Activated CD8-positive, alpha-beta memory T cell treated with anti-CD3 and anti-CD28 coated beads, Interleukin-2, amount 50 U/mL, for 48 hours (primary cell): ENCODE measurements around the gene MECP2.

Source experiments
- DNase-seq: peaks from one replicate; pipeline ENCODE4 v3.0.0-alpha.2; 2020

The MECP2 gene

GRCh38 chrX:154115071-154115470, 17.6 kb upstream of the MECP2 start:
- DNase-seq, result no peak

- DNase-seq, result no peak
These were observed 17.1 kb upstream of the MECP2 start for GRCh38 chrX:154114652-154115051.

GRCh38 chrX:154113729-154114128, 16.2 kb upstream of the MECP2 start:
- DNase-seq, result no peak

GRCh38 chrX:154098551-154098950, 1.0 kb upstream of the MECP2 start:
- no peak for DNase-seq

- peak; percentile 79 for DNase-seq
These were observed 421 bp downstream of the MECP2 start for GRCh38 chrX:154097003-154097588.

DNA sequence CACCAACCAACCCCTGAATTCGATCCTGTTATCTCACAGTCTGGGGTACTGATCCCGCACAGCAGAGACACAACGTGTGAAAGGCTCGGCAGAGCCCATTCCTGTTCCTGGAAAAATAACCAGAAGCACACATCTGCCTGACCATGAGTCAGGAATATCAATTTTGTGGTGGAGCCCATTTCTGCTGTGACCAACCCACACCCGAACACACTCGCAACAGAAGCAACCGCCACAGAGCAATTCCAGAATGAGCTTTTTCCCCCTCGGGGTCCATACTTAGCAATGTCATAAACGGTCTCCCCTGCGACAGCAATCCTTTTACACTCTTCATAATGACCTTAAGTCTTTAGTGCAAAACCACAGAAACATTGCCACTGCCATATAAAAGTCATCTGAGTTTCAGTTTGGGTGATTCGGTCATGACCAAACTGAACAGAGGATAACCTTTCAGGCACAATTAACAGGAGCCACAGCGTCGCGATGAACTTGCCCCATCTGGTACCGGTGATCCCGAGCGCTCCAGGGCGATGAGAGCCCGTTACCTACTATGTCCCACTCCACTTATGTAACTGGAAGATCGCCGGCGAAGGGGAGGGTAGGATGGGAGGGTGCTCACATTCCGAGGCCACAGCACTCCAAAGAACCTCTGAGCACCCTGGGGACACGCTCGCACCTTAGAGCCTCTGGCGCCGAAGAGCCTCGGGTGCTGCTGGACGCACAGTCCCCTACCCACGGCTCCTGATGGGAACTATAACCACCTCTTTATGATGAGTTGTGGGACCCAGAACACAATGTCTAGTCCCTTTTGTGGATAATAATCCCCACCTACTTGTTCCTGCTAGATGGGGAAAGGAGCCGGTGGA, 1.1 kb downstream of the MECP2 start:
- peak; percentile 55 for DNase-seq

DNA sequence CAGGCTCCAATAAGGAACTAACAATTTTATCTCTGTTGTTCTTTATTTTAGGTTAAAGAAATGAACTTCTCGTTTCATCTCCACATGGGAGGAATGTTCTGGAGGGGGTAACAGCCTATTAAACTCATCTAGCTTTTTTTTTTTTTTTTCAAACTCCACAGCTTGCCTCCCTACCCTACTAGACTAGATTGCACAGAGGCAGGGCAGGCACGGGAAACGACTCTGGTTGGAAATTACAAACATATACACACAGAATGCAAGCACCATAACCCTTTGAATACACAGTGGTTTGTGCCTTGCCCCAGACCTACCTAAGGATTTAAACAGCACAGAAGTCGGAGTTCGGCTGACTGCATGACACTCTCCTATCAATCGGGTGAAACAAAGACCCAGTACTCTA, 2.7 kb downstream of the MECP2 start:
- no peak for DNase-seq

GRCh38 chrX:154093965-154094364, 3.6 kb downstream of the MECP2 start:
- DNase-seq, result no peak

- no peak for DNase-seq
These were observed 5.1 kb downstream of the MECP2 start for GRCh38 chrX:154092371-154092770.

DNA sequence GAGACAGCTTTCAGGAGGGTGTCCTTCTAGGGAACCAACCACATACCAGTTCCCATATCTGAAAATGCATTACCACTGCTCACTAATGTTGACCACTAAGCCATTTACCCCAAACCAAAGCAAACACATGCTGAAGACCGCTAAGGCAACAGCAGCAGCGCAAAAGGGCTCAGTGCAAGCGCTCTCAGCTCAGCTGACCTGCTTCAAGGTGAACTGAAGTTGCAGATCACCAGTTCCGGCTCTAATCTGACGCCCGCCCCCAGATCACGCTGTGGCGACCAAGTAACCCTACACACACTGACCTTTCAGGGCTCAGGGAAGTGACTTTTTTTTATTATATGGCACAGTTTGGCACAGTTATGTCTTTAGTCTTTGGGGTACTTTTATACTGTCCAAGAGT, 5.8 kb downstream of the MECP2 start:
- no peak for DNase-seq

- no peak for DNase-seq
These were observed 6.8 kb downstream of the MECP2 start for GRCh38 chrX:154090731-154091130.

DNA sequence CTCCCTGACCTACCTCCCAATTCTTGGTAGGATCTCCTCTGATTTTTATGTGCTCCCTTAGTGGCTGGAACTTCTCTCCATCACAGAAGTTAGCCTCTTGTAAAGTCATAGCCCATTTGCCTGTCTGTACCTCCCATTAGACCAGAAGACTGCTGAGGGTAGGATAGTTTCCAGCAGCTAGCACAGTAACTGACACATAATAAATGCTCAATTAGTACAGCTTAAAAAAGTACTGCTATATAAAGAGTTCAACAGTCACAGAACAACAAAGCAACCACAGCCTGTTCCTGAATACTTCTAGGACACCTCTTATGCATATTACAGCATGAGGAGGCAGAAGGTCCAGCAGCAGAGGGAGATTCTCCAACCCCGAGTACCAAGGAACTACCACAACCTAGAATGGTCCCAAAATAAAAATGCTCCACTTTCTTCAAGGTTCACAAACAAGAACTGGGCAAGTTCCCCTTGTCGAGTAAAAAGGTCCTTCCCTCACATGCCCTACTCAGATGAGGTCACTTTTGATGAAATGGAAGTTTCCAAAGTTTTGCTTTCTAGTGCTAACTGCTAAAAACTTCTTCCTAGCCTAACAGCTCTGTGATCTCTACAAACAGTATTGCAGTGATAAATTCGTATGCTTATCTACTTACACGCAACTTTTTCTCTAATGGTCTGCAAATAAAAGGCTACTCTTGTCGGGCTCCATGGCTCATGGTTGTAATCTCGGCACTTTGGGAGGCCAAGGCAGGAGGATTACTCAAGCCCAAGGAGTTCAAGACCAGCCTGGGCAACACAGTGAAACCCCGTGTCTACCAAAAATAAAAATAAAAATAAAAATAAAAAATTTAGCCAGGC, 12.8 kb downstream of the MECP2 start:
- DNase-seq, result no peak

DNA sequence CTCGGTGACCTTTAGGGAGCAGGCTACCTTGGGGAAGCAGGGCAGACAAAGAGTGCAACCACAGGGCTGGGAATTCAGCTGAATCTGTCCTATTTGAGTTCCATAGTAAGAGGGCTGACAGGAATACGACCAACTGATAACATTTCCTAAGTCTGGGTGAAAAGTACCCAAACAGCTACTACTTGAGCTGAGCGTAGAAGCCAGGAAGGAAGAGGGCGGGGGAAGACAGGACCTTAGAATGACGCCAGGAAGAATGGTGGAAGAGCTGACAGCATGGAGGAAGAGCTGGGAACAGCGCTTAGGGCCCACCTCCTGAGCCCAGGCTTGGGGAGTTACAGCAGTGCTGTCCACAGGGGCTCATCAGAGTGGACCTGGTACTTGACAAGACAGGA, 14.4 kb downstream of the MECP2 start:
- no peak for DNase-seq

GRCh38 chrX:154082396-154083125, 15.0 kb downstream of the MECP2 start:
- no peak for DNase-seq

DNA sequence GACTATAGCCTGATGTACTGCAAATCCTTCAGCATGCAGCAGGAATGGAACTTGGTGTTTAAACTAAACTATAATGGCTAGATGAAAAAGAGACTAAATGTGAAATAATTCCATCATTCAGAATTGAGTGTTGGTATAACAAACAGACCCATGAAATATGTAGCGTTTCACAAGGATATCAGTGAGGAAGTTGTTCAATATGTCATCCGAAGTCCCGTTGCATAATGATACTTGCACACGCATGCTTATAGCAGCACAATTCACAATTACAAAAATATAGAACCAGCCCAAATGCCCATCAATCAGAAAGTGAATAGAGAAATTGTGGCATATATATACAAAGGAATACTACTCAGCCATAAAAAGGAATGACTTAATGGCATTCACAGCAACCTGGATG, 20.4 kb downstream of the MECP2 start:
- no peak for DNase-seq

GRCh38 chrX:154074199-154074598, 23.3 kb downstream of the MECP2 start:
- DNase-seq, result no peak

DNA sequence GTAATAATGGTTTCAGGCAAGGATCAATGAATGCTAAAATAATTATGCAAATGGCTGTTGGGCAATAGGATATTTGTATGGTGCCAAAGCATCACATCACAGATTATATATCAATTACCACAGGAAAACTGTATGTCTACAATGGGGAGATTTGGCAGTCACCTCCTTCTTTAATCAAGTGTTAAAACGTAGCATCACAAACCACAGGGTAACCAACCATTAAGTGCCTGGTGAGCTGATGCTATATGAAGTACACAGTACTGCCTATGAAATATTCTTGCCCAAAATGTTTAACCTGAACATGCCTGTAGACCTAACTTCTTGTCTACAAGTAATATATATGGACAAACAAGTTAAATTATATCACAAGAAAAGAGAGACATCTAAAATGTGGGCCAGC, 25.3 kb downstream of the MECP2 start:
- no peak for DNase-seq

GRCh38 chrX:154068560-154068959, 29.0 kb downstream of the MECP2 start:
- no peak for DNase-seq

DNA sequence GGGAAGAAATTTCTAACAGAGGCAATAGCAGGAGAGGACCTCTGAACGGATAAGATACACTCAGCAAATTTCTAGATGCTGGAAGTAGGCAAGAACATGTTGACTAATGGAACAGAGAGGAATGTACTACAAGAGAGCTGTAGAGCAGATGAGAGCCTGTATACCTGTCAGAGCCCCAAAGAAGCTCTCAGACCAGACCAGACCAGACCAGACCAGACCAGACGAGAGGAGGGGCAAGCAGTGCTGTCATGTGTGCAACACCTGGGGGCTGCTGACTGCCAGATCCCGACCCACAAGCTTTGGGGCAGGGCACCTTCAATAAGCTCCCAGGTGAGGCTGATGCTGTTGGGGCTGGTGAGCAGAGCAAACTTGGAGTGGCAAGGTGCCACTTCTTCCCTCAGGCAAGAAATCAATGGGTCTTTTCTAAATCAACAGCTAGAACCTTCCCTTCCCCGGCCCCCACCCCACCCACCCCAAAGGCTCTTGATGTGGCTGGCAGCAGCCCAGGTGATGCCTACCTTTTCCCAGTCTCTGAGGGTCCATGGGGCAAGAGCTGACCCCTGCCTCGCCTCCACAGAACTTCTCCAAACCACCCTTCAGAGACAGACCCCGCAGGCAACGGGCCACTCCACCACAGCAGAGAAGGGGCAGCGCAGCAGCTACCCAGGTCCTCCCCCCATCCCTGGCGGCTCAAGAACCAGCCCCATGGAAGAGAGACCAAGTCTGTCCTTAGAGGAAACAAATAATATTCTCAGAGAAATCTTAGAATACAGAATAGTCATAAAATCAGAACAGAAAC, 32.7 kb downstream of the MECP2 start:
- no peak for DNase-seq

GRCh38 chrX:154063234-154063633, 34.3 kb downstream of the MECP2 start:
- DNase-seq, result no peak

- DNase-seq, result no peak
These were observed 35.7 kb downstream of the MECP2 start for GRCh38 chrX:154061801-154062200.

DNA sequence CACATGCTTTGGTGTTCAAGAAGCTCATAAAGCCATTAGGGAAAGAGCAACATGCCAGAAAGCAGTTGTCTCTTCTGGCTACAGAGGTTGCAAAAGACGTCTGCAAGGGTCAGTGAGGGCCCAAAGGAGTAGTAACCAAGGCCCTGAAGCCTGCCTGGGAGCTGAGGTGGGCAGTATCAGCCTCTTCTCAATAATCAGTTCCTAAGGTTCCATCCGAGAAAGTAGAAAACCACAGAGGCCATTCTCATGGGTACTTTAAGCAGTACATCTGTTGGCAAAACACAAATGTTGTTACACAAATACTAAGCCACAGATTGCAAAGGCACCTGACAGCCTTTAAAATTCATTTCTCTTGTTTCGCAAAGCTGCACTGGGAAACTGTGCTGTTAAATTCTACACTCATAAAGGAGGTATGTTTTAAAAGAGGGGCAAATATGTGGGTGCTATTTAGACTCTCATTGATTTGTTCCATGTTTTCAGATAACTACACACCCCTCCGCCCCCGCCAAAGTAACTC, 37.7 kb downstream of the MECP2 start:
- DNase-seq, result no peak
